ENCODE measurements around the gene GPR132.
"Not testable (repeated sequence)": the region's sequence is repeated elsewhere in the genome, so short reads cannot be mapped to it uniquely, and the experiment has no call there.

GPR132 gene

GRCh38 chr14:105075379-105076295 lies 10.4 kb upstream of the GPR132 start:
- no peak for DNase-seq (ENCODE audit: low read depth in 2 of 2)

GRCh38 chr14:105074601-105075053 lies 9.4 kb upstream of the GPR132 start:
- no peak for DNase-seq (ENCODE audit: low read depth in 2 of 2)

- DNase-seq (ENCODE audit: low read depth in 2 of 2): no peak
These were observed 8.7 kb upstream of the GPR132 start for GRCh38 chr14:105073720-105074600.

- no peak for DNase-seq (ENCODE audit: low read depth in 2 of 2)
These were observed 7.9 kb upstream of the GPR132 start for GRCh38 chr14:105072892-105073719.

GRCh38 chr14:105072381-105072861 lies 7.2 kb upstream of the GPR132 start:
- DNase-seq (ENCODE audit: low read depth in 2 of 2): no peak

- DNase-seq (ENCODE audit: low read depth in 2 of 2): no peak
These were observed 6.7 kb upstream of the GPR132 start for GRCh38 chr14:105071942-105072341.

- no peak for DNase-seq (ENCODE audit: low read depth in 2 of 2)
These were observed 6.1 kb upstream of the GPR132 start for GRCh38 chr14:105071326-105071725.

GRCh38 chr14:105070760-105071137 lies 5.5 kb upstream of the GPR132 start:
- DNase-seq (ENCODE audit: low read depth in 2 of 2): no peak

- no peak for DNase-seq (ENCODE audit: low read depth in 2 of 2)
These were observed 4.9 kb upstream of the GPR132 start for GRCh38 chr14:105069871-105070759.

GRCh38 chr14:105069522-105069870 lies 4.3 kb upstream of the GPR132 start:
- no peak for DNase-seq (ENCODE audit: low read depth in 2 of 2)

- DNase-seq (ENCODE audit: low read depth in 2 of 2): no peak
These were observed 3.6 kb upstream of the GPR132 start for GRCh38 chr14:105068818-105069217.

GRCh38 chr14:105067969-105068301 lies 2.7 kb upstream of the GPR132 start:
- DNase-seq (ENCODE audit: low read depth in 2 of 2): no peak

GRCh38 chr14:105067140-105067968 lies 2.1 kb upstream of the GPR132 start:
- peak in 1 of 2 experiments; percentile 64 for DNase-seq (ENCODE audit: low read depth in 2 of 2)

GRCh38 chr14:105066240-105067071 lies 1.2 kb upstream of the GPR132 start:
- no peak for DNase-seq (ENCODE audit: low read depth in 2 of 2)

GRCh38 chr14:105064721-105065143 lies 498 bp downstream of the GPR132 start:
- DNase-seq (ENCODE audit: low read depth in 2 of 2): no peak

- DNase-seq (ENCODE audit: low read depth in 2 of 2): no peak
These were observed 1.2 kb downstream of the GPR132 start for GRCh38 chr14:105064001-105064400.

GRCh38 chr14:105063506-105063905 lies 1.7 kb downstream of the GPR132 start:
- DNase-seq (ENCODE audit: low read depth in 2 of 2): not testable (repeated sequence)

- no peak for DNase-seq (ENCODE audit: low read depth in 2 of 2)
These were observed 2.2 kb downstream of the GPR132 start for GRCh38 chr14:105063056-105063455.

GRCh38 chr14:105062048-105062433 lies 3.2 kb downstream of the GPR132 start:
- no peak for DNase-seq (ENCODE audit: low read depth in 2 of 2)

All from stimulated activated CD4-positive, alpha-beta T cell treated with anti-CD3 and anti-CD28 coated beads, Interleukin-12 subunit alpha, Interleukin-12 subunit beta, amount 100 ng/mL, for 24 hours (primary cell).